Activated CD4-positive, alpha-beta T cell treated with anti-CD3 and anti-CD28 coated beads, Interleukin-2, Interleukin-6, amounts not matched to agents 100 ng/mL and 50 ng/mL, durations not matched to agents 16 hours and 8 hours (primary cell): ENCODE results near the gene CEBPG.
A peak's percentile ranks its signal among the peaks of the same experiment; 100 is the strongest.

Experiments
- DNase-seq: peaks from one replicate; pipeline ENCODE4 v3.0.0-alpha.2; 2020

Gene CEBPG

DNA sequence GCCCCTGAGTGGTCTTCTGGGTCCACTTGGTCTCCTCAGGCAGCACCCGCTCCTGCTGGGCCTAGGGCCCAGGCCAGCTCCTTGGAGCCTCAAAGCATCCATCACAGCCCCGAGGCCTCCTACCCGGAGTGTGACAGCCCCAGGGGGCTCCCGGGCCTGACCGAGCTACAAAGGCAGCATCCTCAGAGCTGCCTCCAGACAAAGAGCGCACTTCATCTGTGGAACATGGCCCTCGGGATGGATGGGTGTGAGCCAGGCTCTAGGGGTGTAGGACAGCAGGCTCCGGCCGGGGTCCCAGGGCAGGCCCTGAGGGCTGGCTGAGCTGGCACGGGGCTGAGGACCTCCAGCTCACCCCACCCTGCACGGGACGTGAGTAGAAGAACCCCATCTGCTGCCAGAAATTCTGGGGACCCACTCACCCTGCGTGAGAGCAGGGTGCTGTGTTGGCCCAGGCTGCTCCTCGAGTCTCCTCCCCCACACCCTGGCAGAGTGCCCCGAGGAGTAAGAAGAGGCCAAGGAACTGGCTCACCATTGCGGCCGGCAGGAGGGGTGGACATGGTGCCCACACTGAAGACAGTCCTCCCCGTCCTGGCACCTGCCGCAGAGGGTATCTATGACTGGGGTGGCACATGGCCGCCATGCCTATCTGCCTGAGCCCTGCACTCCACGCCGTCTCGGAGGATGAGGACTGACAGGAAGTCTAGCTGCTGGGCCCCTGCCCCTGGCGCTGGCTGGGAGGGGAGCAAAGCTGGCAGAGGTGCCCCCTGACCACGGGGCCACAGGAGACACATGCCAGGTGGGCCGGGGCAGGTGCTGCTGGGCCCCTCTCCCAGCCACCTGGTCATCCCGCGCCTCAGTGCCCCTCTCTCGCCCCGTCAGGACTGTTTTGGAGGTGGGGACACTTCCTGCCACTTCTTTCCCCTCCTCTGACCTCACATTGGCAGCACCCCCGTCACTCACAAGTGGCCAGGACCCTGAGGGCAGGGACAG lies 22.3 kb downstream of the CEBPG start:
- DNase-seq: no peak

GRCh38 chr19:33396701-33397535 lies 23.4 kb downstream of the CEBPG start:
- DNase-seq: no peak

DNA sequence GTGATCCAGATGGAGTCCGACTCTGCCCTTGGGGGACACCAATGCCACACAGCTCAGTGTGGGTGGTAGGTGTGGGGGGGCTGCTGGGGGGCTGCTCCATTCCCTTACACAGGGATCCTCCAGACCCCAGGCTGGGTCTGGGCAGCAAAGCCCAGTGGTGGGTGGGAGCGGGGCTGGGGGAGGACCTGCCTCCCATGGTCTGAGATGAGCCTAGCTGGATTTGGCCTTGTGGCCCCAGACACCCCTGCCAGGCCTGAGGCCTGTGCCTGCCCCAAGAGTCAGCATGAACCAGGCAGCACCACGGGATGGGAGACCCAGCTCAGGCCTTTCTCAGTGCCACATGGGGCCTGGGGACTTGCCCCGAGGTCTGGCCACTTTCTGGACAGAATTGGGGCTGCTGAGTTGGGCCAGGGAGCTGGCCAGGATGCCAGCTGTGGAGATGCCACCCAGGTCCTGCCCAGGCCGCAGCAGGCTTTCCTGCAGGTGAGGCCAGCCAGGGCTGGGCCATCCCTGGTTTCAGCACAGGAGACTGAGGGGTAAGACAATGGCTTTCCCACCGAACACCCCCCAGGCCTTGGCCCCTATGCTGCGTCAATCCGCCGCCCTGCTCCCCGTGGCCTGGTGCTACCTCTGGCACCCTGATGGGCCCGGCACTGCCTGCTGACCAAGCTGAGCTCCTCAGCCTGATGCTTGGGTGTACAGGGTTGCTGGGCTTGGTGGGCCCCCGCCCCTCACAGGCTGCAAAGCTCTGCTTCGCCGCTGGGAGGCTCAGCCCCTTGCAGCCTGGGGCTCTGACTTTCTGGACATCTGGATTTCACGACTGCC lies 24.2 kb downstream of the CEBPG start:
- no peak for DNase-seq

DNA sequence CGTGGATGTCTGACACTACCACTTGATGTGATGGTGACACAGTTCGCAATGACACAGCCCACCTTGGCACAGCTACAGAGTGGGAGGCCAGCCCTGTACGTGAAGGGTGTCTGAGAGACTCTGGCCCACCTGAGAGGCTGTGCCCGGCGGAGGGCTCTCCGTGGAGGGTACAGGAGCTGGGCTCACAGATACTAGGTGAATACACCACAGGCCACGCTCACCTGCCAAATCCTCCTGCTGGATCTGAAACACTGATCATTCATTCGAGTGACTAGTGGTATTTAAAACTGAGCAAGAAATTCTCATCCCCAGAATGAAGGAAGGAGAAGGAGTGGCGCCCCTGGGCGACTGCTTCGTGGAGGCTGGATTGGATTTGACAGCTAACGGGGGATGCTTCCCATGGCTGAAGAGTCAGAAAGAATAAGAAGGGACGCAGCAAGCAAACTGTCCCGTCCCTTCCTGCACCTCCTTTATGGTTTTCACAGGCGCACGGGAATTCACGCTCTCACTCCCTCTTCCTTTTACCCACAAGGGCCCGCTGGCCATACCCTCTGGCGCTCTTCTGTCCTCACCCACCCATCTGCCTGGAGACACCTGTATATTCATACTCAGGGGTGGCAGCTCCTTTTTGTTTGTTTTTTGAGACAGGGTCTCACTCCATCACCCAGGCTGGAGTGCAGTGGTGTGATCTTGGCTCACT lies 25.0 kb downstream of the CEBPG start:
- DNase-seq: no peak

DNA sequence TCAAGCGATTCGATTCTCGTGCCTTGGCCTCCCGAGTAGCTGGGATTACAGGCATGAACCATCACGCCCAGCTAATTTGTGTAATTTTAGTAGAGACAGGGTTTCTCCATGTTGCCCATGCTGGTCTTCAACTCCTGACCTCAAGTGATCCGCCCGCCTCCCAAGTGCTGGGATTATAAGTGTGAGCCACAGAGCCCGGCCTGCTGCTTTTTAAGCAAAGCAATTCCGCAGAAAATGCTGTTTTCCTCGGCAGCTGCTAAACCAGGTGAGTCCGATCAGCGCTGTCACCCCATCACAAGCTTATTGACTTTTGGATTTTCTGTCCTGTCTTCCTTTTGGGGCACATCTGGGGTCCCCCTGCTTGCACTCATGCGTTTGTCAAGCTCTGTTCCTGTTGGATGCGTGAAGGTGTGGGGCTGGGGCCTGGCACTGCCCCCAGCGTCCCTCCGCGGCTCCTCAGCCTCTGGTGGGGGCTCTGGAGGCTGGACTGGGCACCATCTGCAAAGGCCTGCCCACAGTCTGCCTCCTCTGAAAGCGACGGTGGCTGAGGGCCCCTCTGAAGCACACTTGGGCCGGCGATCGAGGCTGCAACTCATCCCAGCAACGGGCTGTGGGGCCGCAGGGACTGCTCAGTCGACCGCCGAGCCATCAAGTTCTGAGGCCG lies 25.7 kb downstream of the CEBPG start:
- no peak for DNase-seq

- no peak for DNase-seq
These were observed 26.5 kb downstream of the CEBPG start for GRCh38 chr19:33399745-33400681.

- no peak for DNase-seq
These were observed 27.6 kb downstream of the CEBPG start for GRCh38 chr19:33400856-33401682.

GRCh38 chr19:33401683-33402420 lies 28.3 kb downstream of the CEBPG start:
- no peak for DNase-seq

GRCh38 chr19:33402421-33403220 lies 29.1 kb downstream of the CEBPG start:
- no peak for DNase-seq

DNA sequence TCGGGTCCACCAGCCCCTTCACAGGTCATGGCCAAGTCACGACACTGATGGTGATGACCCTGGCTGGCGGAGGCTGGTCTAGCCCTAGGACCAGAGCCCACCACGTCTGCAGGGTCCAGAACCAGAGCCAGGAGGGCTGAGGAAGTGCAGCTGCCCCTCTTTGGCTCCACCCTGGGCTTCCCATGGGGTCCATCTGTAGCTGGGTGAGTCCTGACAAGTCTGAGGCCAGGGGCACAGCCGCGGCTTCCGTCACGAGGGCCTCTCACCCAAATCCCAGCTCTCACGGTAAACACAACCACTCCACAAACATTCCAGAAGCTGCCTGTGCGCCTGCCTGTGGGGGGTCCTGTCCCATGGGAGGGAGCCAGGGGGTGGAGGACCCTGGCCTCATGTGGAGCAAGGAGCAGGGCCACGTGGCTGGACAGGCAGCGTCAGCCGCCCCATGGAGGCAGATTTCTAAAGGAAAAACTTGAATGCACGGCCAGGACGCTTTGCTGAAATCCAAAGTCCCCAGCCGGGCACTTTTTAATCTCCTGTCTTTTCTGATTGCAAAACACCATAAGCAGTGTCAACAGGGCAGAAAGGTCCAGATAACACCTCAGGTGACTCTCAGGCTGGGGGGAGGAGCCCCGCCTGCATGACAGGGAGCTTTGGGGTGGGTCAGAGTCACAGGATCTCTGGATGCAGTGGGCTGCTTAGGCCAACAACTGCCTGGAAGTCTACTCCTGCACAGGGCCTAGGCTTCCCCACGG lies 29.9 kb downstream of the CEBPG start:
- no peak for DNase-seq

DNA sequence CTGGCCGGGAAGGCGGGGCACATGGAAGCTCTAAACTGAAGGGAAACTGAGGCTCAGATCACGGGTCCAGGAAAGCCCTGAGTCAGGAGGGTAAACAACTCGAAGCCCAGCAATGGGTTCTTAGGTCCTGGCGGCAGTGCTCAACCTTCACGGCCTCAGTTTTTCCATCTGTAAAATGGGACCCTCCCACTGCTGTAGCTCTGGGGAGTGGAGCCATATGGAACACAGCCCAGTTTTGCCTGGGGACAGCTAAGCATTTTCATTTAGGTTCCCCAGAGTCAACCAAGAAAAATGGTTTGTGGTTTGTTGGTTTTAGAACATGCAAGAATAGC lies 30.4 kb downstream of the CEBPG start:
- DNase-seq: no peak

DNA sequence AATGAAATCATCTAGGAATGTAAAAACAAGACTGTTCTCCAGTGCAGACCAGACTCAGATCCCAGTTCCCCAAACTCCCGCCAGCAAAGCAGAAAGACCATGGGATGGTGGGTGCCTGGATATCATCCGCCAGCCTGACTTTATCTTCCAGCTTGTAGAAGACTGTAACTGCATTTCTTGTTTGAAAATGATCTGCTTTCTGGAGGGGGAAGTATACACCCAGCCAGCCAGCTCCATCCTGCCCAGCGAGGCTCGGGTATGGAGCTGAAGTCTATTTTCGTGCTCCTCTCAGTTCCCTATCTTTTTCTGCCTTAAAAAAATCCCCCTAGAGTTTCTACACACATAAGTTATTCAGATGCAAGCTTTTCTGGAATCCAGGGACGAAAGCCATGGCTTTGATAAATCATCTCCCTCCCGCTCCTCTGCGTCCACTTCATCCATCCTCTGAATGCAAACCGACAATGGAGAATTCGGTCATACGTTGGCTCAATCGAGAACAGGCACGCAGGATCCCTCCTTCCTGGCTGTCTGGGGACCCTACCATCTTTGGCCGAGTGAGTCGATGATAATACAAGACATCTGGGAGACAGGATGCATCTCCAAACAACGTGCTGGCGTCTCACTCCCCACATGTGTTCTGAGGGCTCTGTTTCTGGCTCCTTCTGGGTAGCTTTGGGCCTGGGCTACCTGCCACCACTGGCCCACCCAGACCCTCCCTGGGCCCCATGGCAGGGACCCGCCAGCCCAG lies 31.2 kb downstream of the CEBPG start:
- DNase-seq: no peak

DNA sequence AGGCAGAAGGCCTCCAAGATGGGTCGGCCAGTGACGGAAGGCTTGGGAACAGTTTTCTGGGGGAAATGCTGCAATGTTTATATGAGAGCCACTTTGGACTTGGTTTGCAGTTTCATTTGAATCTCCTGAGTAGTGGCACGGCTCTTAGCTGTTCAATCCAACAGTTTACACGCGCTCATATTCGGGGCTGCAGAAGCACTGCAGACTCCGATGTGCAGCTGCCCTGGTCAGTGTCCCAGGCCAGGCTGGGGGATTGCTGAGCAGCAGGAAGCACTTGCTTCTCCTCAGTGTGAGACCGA lies 31.7 kb downstream of the CEBPG start:
- no peak for DNase-seq

DNA sequence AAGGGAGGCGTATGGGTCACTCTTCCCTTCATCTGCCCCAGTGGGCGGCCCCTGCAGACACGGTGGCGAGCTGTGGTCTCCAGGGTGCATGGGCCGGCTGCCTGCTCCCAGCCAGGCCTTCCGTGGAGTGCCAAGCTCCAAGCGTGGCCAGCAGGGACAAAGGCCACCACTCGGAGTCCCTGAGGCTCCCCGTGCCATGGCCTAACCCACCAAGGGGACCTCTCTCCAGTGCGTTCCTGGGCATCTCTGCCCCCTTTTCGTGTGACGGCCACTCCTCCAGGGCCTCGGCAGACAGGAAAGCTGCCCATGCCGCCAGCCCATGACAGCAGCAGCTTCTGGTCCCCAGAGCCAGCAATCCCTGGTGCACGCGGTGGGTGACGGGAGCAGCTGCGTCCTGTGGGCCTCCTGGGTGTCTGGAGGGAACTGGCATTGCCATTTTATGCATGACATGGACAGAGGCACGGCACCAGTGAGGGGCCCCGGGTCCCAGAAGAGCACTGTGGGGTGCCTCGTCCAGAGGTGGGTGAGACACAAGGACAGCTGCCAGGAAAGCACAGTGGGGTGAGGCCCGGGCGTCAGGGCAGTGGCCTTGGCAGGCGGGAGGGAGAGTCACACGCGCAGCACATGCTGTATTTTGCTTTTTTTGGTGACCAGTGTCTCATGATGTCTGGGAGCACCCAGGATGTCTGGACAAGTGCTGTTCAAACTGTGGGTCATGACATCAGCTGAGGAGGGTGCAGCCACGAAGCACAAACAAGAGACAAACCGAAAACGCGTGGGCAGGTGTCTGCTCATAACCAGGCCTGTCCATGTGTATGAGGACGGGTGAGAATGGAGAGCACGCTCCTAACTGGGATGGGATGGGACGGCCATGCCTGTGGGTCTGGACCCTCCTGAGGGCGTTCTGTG lies 32.3 kb downstream of the CEBPG start:
- no peak for DNase-seq

GRCh38 chr19:33406521-33407139 lies 33.1 kb downstream of the CEBPG start:
- peak; percentile 82 for DNase-seq
